Measurements from ENCODE around the gene PWP1.

Gene PWP1

GRCh38 chr12:107685360-107686248 is at the start of gene PWP1:
Gene PWP1, plus strand, starts transcription at chr12:107685799. Its CDS starts 101 bp downstream, at chr12:107685900.
- DNase-seq (ENCODE audit: low read depth in 1 of 2, low spot score in 1 of 2) = peak; percentile 88 to 94

GRCh38 chr12:107641154-107641553 is 44.4 kb upstream of the PWP1 start:
- DNase-seq (ENCODE audit: low read depth in 1 of 2, low spot score in 1 of 2) = no peak

- DNase-seq (ENCODE audit: low read depth in 1 of 2, low spot score in 1 of 2) = no peak
These were observed 43.4 kb upstream of the PWP1 start for GRCh38 chr12:107642240-107642639.

DNA sequence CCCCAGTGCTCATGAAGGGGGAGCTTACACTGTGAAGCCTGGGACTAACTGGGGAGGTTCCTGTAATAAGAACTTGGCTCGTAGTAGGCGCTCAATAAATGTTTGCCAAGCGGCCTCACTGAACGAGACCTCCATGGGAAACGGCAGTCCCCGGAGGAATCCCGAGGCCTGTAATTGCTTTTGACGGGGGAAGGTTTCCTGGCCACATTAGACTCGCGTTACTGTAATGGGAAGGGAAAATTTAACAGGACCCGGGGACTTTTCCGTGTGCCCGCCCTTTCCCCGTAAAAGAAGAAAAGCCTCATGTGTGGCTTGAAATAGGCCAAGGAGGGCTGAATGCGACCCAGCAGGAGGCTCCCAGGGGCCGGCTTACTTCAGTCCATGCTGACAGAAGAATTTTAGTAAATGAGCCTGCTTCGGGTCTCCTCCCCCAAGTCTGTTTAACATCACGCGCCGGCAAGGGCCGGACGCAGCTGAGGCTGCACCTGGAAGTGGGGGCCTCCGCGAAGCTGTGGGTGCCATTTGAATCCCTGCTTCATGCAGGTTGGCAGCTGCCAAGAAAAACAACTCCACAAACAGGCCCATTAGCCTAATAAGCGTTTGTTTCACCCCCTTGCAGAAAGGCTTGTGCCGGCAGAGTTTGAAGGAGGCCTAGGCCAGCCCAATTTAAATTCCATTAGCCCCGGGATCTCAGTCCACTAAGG is 39.8 kb upstream of the PWP1 start:
- no peak for DNase-seq (ENCODE audit: low read depth in 1 of 2, low spot score in 1 of 2)

DNA sequence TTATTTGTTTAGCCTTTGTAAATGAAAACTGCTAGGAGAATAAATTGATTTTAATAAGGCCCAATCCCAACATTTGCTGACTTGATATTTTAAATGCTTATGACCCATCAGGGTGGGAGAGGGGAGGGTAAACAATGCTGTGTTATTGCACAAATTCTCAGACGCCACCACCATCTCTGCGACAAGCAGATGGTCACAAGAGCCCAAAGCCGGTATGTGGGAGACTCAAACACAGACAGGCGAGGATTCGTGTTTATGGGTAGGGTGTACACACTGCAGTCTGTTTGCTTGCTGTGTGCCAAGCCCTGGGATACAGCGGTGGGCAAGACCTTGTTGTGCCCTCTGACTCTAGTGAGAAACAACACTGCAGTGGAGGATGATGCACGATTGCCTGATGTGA is 39.2 kb upstream of the PWP1 start:
- no peak for DNase-seq (ENCODE audit: low read depth in 1 of 2, low spot score in 1 of 2)

GRCh38 chr12:107649661-107650061 is 35.9 kb upstream of the PWP1 start:
- DNase-seq (ENCODE audit: low read depth in 1 of 2, low spot score in 1 of 2) = no peak

DNA sequence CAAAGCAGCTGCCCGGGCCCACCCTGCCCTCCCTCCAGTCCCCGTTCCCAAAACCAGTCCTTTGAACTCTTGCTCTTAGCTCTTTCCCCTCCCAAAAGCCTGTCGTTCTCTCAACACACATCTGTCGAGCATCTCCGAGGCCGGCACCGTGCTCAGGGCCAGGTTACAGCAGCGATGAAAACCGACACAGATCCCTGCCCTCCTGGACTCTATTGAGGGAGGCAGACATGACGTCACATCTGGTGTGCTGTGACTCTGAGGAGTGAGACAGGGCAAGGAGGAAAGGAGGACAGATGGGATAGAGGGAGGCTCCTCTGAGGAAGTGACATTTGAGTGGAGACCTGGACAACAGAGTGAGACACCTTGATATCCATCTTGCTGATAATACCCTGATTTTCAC is 34.6 kb upstream of the PWP1 start:
- DNase-seq (ENCODE audit: low read depth in 1 of 2, low spot score in 1 of 2) = no peak

DNA sequence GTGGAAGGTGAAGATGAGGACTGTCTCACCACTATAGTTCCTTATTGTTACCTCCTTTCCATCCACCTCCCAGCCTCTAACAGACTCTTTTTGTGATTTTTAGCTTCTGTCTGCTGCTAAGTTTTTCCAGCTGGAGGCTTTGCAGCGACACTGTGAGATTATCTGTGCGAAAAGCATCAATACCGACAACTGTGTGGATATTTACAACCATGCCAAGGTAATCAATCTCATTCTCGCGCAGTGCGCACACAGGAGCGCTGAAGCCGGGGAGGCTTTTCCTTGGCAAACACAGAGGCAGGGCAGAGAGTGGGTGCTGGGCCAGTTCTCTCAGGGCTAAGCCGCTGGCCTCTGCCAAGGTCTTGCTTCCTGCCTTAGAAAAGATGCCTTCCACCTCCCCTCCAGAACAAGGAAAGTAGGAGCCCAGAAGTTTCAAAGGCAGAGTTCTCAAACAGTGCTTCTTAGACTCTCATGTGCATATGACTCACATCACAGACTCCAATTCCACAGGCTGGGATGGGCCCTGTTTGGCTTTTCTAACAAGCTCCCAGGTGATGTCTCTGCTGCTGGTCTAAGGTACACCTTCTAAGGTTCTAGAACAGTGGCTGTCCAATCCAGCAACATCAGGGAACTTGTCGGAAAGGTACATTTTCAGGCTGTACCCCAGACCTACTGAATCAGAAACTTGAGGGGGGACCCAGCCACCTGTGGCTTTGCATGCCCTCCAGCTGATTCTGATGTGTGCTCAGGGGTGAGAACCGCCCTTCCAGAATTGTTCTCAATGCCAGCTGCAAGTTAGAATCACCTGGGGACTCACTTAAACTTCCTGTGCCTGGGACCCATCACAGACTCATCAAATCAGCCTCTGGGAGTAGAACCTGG is 33.8 kb upstream of the PWP1 start:
- DNase-seq (ENCODE audit: low read depth in 1 of 2, low spot score in 1 of 2) = no peak

DNA sequence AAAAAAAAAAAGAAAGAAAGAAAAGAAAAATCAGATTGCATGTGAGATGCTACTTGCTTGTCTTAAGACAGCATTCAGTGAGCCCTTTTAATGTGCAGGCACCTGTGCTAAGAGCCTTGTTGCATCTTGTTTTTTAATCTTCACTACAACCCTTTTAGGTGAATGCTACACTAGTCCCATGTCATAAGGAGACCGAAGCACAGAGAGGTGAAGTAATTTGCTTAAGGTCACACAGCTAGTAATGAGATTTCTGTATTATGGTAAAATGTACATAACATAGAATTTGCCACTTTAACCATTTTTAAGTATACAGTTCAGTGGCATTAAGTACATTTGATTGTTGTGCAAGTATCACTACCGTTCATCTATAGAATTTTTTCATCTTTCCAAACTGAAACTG is 32.1 kb upstream of the PWP1 start:
- no peak for DNase-seq (ENCODE audit: low read depth in 1 of 2, low spot score in 1 of 2)

DNA sequence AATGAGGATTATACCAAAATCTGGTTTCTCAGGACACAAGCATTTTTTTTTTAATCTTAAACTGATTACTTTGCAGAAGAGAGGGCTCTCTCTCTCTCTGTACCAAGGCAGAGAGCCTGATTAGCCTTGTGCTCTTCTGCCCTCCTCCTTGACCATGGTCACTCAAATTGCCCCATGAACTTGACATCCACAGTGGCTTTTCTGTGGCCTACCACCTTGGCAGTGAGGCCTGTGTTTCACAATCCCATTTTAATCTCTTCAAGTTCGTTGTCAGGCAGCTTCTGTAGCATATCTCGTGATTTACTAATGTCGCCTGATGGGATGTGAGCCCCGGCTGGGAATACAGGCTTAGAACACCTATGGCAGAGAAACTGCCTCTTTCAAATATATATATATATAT is 30.7 kb upstream of the PWP1 start:
- DNase-seq (ENCODE audit: low read depth in 1 of 2, low spot score in 1 of 2) = no peak

GRCh38 chr12:107655281-107656065 is 30.1 kb upstream of the PWP1 start:
- no peak for DNase-seq (ENCODE audit: low read depth in 1 of 2, low spot score in 1 of 2)

DNA sequence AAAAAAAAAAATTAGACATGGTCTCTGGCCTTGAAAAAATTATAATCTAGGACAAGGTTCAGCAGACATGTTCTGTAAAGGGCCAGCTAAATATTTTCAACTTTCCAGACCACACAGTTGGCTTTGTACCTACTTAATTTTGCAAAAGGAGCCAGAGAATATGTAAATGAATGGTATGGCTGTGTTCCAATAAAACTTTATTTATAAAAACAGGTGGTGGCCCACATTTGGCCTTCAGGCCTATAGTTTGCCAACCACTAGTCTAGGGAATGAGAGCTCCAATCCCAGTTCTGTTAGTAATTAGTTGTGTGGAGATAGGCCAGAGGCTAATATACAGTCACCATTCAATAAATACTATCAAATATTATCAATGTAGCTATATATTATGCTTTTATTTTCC is 29.3 kb upstream of the PWP1 start:
- no peak for DNase-seq (ENCODE audit: low read depth in 1 of 2, low spot score in 1 of 2)

DNA sequence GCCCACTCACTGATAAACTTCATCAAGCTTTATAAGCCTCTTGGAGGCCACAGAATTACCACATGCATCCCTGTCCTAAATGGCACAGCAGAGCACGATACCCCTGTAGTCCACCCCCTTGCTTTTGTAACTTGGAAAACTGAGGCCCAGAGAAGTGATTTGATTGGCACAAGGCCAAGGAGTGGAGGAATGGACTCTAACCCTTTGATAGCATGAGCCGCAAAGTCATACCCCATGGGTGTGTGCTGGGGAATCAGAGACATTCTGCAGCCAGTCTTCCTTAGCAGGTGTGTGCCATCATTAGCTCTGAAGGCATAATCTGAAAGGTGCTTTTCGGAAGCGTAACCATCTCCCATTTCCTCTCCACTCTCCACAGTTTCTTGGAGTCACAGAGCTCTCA is 28.5 kb upstream of the PWP1 start:
- no peak for DNase-seq (ENCODE audit: low read depth in 1 of 2, low spot score in 1 of 2)

DNA sequence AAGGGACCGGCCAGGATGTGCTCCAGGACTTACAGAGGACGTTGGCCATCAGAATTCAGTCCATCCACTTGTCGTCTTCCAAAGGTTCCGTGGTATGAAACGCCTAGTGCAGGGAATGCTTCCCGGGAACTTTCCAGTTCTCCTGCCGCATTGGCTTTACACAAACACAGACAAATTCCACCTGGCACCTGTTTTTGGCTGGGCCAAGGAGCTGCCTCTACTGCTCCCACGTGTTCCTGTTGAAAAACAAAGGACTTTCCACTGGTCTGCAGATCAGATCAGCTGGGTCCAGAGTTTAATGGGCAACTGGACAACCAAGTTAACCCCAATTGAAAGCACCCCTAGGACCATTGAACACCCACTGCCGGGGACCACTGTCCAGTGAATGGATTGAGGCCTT is 28.0 kb upstream of the PWP1 start:
- no peak for DNase-seq (ENCODE audit: low read depth in 1 of 2, low spot score in 1 of 2)

DNA sequence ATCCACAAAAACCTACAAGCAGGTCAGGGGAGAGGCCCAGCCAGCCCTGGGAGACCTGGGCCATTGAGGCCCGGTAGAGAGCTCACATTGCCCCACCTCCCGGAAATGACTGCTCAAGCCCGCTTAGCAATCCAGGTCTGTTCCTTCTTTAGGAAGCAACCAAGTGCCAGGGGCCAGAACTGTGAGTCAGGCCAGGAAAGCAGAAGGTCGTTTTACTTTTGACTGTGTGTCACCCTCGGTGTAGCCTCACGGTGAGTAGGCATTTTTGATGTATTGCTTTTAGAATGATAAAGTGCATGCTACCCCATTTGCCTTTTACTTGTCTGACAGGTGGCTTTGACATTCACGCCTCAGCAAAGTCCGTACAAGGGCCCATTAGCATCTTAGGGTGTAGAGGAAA is 25.4 kb upstream of the PWP1 start:
- no peak for DNase-seq (ENCODE audit: low read depth in 1 of 2, low spot score in 1 of 2)

GRCh38 chr12:107660861-107661415 is 24.7 kb upstream of the PWP1 start:
- no peak for DNase-seq (ENCODE audit: low read depth in 1 of 2, low spot score in 1 of 2)

GRCh38 chr12:107661830-107662229 is 23.8 kb upstream of the PWP1 start:
- DNase-seq (ENCODE audit: low read depth in 1 of 2, low spot score in 1 of 2) = no peak

DNA sequence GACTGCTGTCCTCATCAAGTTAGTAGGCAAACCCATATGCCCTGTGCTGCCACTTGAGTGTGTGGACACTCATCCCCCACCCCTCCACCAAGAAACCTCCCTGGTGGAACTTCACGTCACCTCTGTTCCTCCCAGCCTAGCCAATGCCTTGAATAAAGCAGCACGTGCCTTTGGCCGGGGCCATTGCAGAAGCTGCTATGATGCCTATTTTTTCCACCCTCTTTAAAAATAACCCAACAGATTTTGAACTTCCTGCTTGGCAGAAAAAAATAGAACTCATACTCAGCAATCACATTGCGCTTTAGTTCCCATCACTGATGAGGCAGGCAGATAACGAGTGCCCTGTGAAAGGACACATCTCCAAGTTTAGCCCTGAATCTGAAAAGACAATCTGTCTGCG is 23.1 kb upstream of the PWP1 start:
- no peak for DNase-seq (ENCODE audit: low read depth in 1 of 2, low spot score in 1 of 2)

GRCh38 chr12:107663277-107663676 is 22.3 kb upstream of the PWP1 start:
- no peak for DNase-seq (ENCODE audit: low read depth in 1 of 2, low spot score in 1 of 2)

DNA sequence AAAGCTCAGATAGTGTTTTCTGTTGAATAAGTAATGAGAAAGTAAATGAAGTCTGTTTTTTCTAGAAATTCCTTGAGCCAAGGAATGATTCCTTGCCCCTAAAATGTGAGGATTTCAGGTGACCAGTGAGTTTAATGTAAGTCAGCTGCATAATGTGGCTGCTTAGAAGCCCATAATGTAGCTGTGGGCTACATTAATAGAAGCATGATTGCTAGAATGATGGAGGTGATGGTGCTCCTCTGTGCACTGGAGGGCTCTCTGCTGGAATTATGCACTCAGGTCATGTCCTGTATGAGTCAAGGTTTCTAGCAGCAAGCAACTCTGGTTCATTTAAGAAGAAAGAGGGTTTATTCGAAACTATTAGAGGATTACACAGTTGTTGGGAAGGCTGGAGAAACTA is 19.6 kb upstream of the PWP1 start:
- no peak for DNase-seq (ENCODE audit: low read depth in 1 of 2, low spot score in 1 of 2)

DNA sequence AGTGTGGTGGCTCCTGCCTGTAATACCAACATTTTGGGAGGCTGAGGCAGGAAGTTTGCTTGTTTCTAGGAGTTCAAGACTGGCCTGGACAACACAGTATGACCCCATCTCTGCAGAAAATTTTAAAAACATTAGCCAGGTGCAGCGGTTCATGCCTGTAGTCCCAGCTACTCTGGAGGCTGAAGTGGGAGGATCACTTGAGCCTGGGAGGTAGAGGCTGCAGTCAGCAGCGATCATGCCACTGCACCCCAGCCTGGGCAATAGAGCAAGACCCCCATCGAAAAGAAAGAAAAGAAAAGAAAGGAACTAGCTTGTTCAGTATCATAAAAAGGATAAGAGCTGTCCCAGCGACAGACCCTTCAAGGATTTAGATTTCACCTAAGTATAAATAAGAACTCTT is 18.1 kb upstream of the PWP1 start:
- no peak for DNase-seq (ENCODE audit: low read depth in 1 of 2, low spot score in 1 of 2)

Data from activated T-helper 1 cell treated with anti-CD3 and anti-CD28 coated beads, Interleukin-2, amount 50 U/mL, for 16 hours (primary cell).